HG02938 (cell line): Measurements from ENCODE around the gene ARPC5.
A peak's percentile ranks its signal among the peaks of the same experiment; 100 is the strongest.
"Not testable (repeated sequence)": the region's sequence is repeated elsewhere in the genome, so short reads cannot be mapped to it uniquely, and the experiment has no call there.

Experiments
- ATAC-seq: cut with Tn5 transposase; IDR thresholded peaks from one replicate; pipeline ENCODE4 v1.9.1; 2021; ENCODE audit warnings: mild to moderate bottlenecking, moderate library complexity; ENCODE audit not compliant: unreplicated experiment

ARPC5 gene

DNA sequence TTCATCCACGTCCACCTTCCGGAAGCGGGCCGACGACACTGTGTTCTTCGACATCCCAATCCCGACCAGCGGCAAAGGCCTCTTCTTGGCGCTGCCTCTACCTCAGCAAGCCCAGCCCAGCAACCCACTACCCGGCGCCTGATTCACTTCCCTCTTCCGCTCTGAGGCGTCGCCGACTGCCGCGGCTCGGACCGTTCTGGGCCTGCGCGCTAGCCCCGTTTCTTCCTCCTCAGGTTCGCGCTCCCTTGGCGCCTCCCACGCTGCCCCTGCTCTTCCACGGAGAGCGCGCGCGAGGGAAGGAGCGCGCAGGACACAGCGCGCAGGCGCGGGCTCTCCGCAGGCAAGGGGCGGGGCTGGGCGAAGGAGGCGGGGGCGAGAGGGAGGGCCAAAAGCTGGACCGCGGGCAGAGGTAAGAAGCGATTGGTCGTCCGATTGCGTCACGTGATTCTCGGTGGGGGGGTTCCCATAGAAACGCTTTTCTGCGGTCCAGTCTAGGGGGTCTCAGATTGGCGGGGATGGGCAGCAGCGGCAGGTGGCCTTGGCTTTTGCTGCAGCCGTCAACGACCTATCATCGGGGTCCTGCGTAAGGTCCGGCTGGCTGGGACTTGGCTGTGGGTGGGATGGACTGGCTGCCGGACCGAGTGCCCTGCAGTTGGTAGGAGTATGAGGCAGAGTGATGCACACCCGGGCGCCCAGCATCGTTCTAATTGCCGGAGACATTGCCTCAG is at the start of gene ARPC5:
TSS of gene ARPC5 (minus strand) at position 178 of the 728 bp plus-strand sequence. CDS start at position 54, 124 bp downstream.
- peak; percentile 78 for ATAC-seq

DNA sequence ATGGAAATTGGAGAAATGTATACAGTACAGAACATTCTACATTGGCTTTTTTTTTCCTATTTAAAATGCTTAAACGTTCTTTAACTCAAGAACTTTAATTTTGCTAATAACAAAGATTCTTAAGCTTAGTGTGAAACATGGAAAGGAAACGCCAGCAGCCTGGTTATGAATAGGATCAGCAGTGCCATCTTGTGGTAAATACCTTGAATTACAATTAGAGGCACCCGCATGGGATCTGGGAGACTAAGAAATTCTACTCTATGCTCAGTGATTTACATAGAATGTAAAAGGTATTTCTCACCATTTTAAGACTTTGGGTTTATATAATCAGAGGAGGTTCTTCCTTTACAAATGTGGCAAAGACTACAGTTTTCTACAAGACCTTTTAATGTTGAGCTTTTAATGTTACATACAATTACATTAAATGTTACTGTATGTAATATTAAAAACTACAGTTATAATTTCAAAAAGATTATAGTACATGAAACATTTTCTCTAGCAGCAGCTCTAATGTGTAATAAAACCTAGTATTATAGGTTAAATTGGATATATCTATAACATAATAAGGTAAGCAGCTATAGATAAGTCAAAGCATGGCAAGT is 49.6 kb upstream of the ARPC5 start:
- ATAC-seq = no peak

DNA sequence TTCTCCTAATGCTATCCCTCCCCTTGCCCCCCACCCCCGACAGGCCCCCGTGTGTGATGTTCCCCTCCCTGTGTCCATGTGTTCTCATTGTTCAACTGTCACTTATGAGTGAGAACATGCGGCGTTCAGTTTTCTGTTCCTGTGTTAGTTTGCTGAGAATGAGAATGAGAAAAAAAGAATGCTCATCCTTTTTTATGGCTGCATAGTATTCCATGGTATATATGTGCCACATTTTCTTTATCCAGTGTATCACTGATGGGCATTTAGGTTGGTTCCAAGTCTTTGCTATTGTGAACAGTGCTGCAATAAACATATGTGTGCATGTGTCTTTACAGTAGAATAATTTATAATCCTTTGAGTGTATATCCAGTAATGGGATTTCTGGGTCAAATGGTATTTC is 43.8 kb upstream of the ARPC5 start:
- not testable (repeated sequence) for ATAC-seq

DNA sequence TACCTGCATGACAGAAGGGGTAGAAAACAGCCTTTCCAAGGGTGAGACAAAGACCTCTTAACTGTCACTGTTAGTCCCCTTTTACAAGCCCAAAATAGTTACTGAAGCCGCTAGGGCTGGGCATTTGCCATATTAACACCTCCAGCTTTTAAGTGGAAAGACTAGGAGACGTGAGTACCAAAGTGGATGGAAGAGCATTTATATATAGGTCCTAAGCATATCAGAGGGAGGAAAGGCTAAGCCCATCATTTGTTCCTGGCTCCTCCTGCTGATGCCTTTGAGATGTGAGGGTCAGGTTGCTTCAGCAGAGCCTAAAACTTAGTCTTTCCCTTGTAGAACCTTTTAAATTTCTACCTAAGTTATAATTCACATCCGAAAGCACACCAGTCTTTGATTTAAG is 43.2 kb upstream of the ARPC5 start:
- no peak for ATAC-seq

DNA sequence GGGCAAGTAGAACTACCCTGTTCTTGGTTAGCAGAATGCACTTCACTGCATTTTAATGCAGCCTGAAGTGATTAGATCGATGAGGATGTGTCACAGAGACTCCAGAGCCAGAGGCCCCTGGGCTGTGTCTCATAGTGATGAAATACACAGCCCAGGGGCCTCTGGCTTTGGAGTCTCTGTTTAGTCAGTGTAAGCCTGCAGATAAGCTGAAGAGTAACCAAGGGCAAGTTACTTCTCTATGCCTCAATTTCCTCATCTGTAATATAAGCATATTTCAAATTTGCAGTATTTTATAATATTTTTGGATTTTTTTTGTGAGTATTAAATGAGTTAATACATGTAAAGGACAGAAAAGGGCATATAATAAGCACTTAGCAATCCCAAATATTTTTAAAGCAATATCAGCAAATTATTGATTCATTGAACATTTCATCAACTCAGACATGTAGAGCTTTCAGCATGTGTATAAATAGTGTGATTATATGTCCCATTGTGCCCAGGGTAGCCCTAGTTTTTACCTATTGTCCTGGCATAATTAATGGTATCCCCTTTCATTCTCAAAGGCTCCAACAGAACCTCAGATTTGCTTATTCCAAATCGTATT is 41.1 kb upstream of the ARPC5 start:
- no peak for ATAC-seq

DNA sequence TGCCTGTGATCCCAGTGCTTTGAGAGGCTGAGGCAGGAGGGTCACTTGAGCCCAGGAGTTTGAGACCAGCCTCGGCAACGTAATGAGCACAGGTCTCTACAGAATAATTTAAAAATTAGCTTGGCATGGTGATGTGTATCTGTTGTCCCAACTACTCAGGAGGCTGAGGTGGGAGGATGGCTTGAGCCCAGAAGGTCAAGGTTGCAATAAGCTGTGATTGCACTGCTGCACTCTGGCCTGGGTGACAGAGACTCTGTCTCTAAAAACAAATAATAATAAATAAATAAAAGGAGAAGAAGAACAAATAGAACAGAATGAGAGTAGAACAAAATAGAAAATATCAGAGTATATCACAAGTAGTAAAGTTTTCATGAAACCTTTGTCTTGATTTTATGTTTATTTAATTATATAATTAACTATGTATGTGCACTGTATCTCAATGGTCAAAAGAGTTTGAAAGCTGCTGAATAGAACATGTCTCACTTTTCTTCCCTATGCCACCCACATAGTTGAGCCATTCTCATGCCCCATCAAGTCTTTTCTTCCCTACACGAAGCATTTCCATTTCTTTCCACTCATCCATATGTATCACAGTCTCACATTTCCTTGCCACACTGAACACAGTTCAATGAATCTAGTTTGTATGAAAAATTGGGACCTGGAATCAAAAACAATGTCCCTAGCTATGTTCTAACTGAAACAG is 40.5 kb upstream of the ARPC5 start:
- ATAC-seq = no peak

DNA sequence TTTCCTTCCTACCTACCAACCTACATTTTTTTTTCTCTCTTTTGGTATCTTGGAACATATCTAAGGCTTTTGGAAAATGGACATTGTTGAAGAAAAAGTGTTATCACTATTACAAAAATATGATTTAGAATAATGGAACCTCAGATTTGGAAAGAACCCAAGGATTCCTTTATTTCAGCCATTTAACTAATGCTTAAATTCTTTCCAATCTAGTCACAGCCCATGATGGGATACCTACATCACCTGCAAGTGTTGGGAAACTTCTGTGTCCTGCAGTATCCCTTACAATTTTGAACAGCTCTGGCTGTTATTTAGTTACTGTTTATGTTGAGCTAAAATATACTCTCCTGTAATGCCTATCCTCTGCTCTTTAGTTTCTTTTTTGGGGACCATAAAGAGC is 39.8 kb upstream of the ARPC5 start:
- no peak for ATAC-seq

DNA sequence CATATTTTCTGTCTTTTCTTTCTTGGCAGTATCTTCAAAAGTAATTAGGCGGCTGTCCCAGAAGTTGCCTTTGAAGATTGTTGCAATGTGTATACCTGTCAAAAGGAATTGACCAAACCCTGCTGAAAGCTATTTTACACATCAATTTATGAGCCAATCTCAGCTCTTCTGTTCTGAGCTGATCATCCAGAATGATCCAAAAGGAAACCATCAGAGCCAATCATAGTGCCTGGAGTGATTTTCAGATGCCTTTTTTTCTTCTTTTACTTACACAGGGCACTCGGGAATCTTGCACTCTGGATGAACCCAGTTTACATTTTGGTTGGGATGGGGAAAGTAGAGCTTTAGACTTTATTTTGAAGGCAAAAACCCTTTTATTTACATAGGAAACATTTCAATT is 39.3 kb upstream of the ARPC5 start:
- no peak for ATAC-seq

DNA sequence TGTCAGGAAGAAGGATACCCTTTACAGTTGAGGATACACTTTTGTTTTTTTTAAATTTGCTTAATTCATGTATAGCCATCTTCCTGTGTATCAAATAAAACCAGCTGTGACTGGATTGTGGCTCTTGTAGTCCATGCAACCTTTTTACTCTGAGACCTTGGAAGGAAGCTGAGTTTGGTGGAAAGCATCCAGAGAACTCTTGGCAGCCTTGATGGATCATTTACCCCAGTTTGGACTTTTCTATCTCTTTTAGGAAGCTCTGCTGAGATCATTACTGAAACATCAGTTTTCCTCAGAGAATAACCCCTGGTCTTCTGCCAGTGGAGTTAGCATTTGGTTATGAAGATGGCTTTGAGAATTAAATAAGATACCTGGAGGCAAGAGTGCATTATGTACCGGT is 38.8 kb upstream of the ARPC5 start:
- no peak for ATAC-seq

DNA sequence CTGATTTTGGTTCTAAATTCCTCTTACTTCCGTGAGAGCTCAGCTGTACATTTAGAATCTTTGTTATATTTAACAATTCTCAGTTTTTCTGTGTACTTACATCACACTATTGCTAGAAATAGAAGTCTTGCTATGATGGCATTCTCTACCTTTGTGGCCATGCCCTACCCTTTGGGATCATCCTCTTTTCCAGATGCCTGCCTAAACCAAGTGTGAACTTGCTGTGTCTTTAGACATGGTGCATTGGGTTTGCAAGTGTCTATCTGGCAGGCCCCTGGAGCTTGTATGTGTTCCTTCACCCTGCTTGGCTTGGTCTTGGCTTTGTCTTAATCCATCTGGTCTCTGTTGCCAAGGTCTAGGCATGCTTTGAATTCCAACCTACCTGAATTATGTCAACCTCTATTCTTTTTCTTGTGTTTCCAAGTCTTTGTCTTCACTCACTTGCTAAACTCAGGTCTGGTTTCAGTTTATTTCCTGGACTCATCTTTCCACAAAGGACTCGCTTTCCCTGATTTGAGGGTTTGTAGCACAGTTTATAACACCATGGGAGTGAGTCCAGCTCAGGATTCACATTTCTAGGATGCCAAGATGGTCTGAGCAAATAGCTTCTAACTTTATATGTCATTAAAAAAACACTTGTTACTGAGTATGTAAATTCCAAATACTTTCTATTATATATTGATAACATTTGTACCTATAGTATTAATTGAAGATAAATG is 38.2 kb upstream of the ARPC5 start:
- ATAC-seq = no peak

DNA sequence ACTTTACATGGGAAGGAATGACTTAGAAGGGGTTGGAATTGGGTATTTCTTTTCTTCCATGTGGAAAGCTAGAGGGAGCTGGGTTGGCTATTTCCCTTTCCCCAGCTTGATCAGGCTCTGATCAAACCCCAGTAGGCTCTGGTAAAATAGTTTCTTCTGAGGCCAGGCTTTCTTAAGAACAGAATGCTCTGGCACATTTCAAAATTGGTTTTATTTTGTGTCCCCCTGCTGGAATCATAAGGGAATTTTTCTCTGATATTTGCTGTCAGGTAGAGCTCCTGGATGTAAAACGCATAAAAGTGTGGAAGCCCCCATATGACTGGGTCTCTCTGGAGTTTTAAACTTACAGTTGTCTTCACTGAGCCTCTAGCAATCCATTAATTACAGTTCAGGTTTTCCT is 34.6 kb upstream of the ARPC5 start:
- no peak for ATAC-seq

DNA sequence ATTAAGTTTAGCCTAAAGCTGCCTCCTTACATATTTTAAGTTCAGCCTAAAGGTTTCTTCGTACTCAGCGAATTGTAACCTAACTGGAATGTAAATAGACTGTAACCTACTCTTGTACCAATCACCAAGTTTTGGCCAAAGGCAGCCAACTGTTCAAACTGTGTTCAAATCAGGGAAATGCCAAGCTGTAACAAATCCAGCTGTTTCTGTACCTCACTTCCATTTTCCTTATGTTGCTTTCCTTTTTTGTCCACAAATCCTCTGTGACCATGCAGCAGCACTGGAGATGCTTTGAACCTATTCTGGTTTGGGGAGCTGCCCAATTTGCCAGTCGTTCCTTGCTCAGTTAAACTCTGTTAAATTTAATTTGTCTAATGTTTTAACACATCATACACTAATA is 20.8 kb upstream of the ARPC5 start:
- no peak for ATAC-seq

DNA sequence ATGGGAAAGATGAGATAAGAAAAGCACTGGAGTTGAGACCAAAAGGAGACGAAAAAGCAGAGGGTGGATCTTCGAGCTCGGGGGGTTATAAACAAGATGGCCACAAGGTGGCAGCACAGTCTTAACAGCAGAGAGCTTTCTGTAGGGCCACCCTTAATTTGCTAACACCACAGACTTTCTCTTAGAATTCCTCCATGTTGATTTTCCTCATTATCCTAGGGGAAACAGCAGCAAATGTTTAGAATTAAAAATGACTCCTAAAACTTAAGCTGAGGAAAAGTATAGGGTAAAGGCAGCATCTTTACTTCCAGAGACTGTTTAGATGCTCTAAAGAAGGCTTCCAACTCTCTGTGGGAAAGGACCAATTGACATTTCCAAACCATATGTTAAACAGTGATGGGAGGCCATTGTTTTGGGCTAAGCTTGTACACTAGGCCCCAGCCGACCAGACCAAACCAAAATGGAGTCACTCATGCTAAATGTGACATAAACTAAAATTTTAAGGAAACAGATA is 20.0 kb upstream of the ARPC5 start:
- no peak for ATAC-seq

DNA sequence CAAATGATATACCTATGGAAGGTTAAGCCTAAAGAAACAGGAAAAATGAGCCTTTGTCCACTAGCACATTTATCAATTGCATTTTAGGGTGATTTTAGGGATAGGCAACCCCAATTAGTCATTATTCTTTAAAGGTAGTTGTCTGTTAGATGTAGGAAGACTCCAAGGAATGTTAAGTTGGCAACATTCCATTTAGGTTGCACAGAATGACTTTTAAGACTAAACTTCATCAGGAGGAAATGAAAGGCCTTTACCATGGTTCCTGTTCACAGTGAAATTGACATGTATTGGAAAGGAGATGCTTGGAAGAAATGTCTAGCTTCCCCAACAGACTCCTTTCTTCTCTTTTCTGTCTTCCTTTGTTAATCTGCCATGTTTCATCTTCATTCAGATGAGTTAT is 19.1 kb upstream of the ARPC5 start:
- no peak for ATAC-seq

DNA sequence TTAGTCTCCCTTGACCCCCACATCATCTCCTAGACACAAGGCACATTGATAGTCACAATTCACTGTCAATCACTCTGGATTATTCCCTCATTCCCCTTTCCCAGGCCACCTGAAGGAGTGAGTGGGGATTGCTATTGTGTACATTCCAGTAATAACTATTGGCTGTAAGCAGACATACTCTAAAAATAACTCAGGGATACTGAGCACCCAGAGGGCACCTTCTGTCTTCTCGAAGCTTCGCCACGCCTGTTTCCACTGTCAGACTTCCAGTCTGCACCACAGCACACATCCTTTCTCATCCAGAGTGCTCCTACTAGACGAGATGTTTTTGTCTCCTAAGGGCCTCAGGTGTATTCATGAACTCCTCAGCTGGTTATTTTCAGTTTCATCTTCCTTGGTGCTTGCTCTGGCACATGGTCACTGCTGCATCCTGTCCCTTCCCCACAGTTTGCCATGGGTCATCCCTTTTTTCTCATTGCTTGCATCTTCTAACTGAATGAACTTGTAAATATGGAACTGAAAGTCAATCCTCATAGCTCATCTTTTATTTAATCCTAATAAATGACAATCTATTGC is 18.4 kb upstream of the ARPC5 start:
- ATAC-seq = no peak

DNA sequence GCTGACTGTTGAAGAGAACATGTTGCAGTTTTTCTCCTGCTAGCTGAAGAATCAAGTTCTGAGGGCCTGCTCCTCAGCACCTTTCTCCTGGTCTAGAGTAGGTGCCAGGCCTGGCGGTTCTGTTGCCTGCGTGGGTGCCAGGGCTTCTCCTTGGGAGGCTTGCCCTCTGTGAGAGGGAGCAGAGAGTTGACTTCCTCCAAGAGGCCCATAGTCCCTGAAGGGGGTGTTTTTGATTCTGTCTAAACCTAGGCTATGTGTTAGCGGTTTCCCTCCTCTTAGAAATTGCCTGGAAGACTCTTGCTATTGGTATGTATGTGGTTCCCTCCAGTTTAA is 17.8 kb upstream of the ARPC5 start:
- no peak for ATAC-seq

DNA sequence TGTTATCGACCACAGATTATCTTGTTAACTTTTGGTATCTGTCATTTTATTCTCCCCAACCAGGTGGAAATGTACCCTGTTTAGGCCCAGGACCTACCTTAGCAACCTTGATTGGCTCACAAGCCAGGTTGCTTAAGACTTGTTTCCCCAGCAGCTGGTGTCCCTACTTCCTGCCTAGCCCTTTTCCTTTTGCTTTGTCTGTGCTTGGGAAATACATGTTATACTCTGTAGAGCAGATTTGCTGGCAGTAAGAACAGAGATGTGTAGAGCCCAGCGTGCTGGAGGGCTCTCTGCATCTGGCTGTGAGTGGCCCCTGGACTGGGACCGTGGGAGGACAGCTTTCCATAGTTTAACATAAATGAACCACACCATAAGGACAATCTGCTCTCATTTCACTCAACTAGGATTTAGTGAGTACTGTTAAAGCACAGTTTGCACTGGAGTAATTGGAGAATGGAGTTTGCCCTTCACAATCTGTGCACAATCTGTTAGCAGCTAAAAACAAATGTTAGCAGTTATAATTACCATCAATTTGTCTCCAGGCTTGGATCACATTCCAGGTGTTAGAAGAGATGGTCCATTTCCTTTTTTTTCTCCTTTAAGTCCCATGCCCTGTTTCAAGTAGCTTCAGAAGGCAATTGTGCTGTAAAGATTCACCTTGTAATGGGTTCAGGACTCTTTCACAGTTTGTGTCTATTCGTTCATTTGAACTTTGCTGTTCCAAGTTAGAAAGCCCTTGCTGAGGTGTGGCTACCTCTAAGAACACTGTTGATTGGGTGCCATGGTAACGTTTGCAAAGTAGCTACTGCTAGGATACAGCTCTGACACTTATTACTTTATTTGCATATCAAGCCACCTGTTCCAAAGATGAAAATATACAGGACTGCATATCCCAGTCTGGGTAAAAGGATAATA is 17.2 kb upstream of the ARPC5 start, which contains the start of gene APOBEC4:
TSS of gene APOBEC4 (minus strand) at position 770 of the 915 bp plus-strand sequence. CDS start 4,535 bp downstream, outside the sequence.
- ATAC-seq = peak; percentile 35

DNA sequence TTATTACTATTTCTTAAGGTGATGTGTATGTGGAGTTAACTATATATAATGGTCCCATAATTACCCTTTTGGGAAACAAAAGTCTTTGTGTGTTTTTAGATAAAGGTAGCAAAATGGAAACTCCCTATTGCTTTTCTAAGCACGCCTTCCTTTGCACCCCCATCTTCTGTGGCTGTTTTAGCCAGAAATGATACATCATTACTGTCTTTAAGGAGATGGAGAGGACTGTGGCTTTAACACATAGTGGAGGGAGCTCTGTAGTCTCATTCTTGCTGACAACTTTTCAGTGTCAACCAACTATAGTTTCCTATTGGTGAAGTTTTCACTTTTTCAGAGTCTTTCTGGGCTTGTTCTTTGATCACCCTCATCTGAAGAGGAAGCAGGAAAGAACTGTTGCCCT is 16.5 kb upstream of the ARPC5 start:
- peak; percentile 49 for ATAC-seq

DNA sequence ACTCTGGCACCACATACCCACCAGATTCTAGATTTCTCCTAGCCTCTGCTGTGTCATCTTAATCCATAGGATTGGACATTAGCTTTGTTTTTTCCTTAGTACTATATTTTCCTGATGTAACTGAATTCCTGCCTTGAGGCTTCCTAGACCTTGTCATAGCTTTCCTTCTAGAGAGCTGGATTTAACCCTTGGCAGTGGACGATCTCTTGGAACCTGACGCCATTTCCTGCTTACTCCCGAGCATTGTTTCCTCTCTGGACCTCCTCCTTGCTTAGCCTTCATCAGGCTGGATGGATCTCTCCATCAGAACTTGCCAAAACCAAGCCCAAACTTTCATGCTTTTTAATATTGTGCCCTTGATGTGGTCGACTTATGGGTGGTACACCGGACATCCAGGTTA is 16.0 kb upstream of the ARPC5 start:
- ATAC-seq = no peak

DNA sequence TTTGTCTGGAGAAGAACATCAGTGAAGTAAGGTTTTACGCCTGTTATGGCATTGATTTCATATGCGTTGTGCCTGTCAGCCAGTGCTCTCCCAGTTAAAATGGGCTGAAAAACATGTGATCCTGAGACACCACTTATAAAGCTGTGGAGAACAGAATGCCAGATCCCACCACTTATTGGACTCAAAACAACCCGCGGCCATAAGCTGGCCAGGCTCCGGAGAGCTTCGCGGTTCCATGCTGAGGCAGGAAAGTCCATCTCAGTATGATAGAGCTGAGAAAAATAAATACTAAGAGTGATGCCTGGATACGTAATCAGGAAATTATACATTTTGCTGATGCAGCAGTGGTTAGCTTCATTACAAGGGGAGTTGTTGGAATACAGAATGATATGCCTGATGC is 12.5 kb upstream of the ARPC5 start:
- no peak for ATAC-seq
